Stimulated activated CD8-positive, alpha-beta memory T cell treated with anti-CD3 and anti-CD28 coated beads, Interleukin-12 subunit alpha, Interleukin-12 subunit beta, amount 100 ng/mL, for 24 hours (primary cell): Measurements from ENCODE around the gene KIF14.

ENCODE experiments used
- DNase-seq: peaks from one replicate; pipeline ENCODE4 v3.0.0-alpha.2; 2020; ENCODE audit errors: extremely low read depth

Gene KIF14

GRCh38 chr1:200620273-200621131 is at the start of gene KIF14:
KIF14 (minus strand) TSS chr1:200620751; CDS start chr1:200618723, 2,028 bp downstream.
- peak; percentile 76 for DNase-seq

GRCh38 chr1:200669314-200670241 is 49.0 kb upstream of the KIF14 start, which contains the start of gene DDX59:
DDX59 (minus strand) TSS chr1:200669907; CDS start chr1:200666740, 3,167 bp downstream.
- peak; percentile 90 for DNase-seq

- no peak for DNase-seq
Measured at GRCh38 chr1:200668514-200669313, 48.2 kb upstream of the KIF14 start.

- DNase-seq = no peak
Measured at GRCh38 chr1:200666309-200666708, 45.8 kb upstream of the KIF14 start.

DNA sequence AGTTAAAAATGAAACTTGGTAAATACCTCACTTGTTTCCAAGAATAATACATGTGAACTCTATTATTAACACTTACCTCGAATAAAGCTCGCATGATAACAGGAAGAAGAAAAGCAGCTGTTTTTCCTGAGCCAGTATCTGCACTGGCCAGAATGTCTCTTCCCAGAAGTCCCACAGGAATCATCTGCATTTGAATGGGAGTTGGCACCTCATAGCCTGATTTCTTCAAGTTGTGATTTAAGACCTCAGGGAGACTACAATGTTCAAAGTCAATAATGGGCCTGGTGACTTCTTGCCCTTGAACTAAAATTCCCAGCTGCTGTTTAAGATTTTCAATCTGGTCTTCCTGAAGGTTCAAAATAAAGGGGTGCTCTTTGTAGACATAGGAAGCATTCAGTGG is 45.3 kb upstream of the KIF14 start:
- no peak for DNase-seq

GRCh38 chr1:200660719-200661118 is 40.2 kb upstream of the KIF14 start:
- no peak for DNase-seq

DNA sequence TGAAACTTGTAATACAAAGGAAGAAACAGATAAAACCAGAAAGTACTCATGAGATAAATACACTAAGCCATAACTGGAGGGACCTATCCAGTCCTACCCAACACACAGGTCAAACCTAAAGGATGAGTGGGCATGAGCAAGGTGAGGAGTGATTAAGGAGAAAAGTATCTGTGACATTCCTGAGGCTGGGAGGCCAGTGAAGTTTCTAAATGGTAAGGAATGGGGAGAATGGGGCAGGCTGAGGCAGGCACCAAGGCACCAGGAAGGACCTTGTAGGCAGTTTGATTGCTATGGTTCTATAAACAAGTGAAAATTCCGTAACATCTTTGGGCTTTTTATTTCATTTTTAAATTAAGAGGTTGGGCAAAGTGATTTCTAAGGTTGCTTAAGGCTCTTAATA is 38.7 kb upstream of the KIF14 start:
- no peak for DNase-seq

DNA sequence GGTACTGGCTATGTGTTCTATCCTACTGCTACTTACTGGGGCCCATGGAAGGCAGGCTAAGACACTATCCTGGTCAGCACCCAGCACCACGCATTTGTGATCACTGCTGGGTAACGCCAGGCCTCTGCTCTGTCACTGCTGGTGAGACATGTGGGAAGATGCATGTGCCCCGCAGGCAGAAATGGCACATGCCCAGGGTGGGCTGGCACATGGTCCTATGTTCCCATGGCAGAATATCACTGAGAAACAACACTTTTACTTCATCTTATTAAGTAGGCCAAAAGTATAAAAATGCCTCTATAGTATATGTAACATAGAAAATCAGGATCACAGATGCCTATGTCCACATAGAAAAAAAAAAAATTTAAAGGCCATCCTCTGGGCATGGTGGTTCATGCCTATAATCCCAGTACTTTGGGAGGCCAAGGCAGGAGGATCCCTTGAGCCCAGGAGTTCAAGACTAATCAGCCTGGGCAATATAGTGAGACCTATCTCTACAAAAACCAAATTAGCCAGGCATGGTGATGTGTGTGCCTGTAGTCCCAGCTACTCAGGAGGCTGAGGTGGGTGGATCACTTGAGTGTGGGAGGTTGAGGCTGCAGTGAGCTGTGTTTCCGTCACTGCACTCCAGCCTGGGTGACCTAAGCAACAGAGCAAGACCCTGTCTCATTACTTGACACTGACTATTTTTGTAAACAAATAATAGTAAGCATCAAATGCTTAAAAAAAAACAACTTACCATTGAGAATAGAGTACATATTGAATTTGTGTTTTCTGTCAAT is 37.7 kb upstream of the KIF14 start:
- DNase-seq = no peak

- DNase-seq = no peak
Measured at GRCh38 chr1:200654660-200655059, 34.1 kb upstream of the KIF14 start.

DNA sequence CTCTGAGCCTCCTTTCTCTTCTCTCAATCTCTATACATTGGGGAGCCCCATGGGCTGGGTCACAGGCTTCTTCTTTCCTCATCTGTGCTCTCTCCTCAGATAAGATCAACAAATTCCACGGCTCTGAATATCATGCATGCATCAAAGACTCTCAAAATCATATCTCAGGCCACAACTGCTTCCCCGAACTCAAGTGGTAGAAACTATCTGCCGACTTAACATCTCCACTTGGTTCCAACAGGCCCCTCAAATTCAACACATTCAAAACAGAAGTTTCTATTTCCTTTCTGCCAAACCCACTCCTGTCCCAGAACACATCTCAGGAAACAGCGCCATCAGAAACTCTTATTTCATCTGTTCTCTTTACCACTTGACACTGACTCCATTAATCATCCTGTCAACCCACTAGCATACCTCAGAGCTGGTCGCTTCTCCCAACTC is 32.5 kb upstream of the KIF14 start:
- DNase-seq = no peak

- no peak for DNase-seq
Measured at GRCh38 chr1:200652378-200652777, 31.8 kb upstream of the KIF14 start.

GRCh38 chr1:200646515-200646914 is 26.0 kb upstream of the KIF14 start:
- DNase-seq = no peak

DNA sequence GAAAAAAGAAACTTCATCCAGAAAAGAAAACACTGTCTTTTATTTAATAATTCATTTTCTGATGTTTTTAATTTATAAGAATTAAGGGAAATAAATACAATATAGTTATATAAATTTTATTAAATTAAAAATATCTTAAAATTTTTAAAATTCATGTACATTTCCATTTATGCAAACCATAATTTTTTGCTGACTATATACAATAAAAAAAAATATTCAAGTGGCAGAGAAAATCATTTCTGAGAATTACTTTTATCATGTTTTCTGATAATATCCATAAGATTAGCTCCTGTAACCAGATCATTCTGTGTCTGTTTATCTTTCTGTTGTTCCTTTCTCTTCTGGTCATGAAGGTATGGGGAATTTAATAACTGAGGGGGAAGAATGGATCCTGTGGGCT is 23.5 kb upstream of the KIF14 start:
- no peak for DNase-seq

- no peak for DNase-seq
Measured at GRCh38 chr1:200642481-200642880, 21.9 kb upstream of the KIF14 start.

GRCh38 chr1:200640963-200641401 is 20.4 kb upstream of the KIF14 start:
- DNase-seq = no peak

GRCh38 chr1:200640373-200640962 is 19.9 kb upstream of the KIF14 start:
- no peak for DNase-seq

DNA sequence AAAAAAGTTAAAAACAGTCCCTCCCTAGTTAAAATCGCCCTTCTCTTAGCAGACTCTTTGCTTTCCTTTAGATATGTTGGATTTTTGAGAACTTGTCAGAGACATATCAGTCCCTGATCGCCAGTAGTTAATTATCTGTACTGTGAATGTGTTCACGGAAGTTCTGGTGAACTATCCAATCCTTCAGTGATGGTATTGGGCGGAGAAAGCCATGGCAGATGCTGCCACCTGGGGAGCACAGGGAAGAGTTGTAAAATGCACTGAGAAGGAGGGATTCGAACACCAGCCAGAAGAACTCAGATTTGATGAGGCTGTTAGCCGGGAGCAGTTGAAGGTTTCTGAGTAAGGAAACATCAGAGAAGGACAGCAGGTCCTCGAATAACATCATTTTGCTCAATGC is 17.5 kb upstream of the KIF14 start:
- no peak for DNase-seq

GRCh38 chr1:200636681-200637080 is 16.1 kb upstream of the KIF14 start:
- no peak for DNase-seq

GRCh38 chr1:200634261-200635122 is 13.9 kb upstream of the KIF14 start:
- DNase-seq = no peak
